ENCODE measurements around the gene FES.
"Not testable (repeated sequence)": the region's sequence is repeated elsewhere in the genome, so short reads cannot be mapped to it uniquely, and the experiment has no call there.

Gene FES

DNA sequence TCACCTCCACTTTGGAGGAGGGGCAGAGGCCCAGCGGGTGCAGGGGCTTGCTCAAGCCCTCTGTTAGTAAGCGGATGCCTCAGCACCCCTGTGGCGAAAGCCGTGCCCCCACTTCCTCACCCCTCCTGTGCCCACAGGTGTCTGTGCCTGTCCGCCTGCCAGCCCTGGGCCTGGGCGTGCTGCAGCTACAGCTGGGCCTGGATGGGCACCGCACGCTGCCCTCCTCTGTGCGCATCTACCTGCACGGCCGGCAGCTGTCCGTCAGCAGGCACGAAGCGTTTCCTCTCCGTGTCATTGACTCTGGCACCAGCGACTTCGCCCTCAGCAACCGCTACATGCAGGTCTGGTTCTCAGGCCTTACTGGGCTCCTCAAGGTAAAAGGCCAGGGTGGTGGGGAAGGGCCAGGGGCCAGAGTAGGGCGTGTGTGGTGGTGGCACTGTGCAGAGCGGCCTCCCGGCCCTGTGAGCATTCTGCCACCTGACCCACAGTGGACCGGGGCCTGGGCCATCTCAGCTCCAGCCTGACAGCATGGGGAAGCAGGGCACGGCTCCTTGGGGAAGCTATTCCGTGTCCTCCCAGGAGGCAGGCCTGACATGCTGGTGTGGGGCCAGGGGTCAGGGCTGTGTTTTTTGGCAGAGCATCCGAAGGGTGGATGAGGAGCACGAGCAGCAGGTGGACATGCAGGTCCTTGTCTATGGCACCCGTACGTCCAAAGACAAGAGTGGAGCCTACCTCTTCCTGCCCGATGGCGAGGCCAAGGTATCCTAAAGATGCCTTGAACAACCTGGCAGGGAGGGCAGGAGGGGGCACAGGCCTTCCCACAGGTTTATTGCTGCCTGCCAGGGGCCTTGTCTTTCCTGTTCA, 27.8 kb downstream of the FES start:
- no peak for DNase-seq

DNA sequence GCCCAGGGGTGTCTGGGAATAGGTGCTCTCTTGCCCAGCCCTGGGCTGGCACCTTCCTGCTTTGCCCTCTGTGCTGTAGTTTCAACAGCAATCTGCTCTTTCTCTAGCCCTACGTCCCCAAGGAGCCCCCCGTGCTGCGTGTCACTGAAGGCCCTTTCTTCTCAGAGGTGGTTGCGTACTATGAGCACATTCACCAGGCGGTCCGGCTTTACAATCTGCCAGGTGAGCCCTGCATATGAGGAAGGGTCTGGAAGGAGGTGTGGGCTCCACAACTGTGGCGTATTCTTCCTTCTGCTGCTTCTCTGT, 28.4 kb downstream of the FES start:
- no peak for DNase-seq

DNA sequence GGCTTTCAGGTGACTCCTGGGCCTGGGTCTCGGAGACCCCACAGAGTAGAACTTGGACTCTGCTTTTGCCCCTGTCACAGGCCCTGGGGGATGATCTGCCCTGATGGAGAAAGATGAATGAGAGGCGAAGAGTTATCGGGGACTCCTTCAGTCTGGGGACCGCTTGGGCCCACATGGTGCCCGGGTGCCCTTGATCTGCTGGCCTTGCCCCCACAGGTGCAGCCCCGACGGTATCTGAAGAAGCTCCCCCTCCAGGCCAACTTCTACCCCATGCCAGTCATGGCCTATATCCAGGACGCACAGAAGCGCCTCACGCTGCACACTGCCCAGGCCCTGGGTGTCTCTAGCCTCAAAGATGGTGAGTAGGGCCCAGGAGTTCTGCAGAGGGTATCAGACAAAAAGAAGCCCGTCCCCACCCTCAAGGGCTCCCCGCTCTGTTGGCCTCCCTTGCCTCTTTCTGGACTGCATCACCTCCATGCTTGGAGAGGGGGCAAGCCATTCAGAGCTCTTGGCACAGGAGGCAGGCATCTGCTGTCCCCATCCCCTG, 29.2 kb downstream of the FES start:
- DNase-seq = no peak

DNA sequence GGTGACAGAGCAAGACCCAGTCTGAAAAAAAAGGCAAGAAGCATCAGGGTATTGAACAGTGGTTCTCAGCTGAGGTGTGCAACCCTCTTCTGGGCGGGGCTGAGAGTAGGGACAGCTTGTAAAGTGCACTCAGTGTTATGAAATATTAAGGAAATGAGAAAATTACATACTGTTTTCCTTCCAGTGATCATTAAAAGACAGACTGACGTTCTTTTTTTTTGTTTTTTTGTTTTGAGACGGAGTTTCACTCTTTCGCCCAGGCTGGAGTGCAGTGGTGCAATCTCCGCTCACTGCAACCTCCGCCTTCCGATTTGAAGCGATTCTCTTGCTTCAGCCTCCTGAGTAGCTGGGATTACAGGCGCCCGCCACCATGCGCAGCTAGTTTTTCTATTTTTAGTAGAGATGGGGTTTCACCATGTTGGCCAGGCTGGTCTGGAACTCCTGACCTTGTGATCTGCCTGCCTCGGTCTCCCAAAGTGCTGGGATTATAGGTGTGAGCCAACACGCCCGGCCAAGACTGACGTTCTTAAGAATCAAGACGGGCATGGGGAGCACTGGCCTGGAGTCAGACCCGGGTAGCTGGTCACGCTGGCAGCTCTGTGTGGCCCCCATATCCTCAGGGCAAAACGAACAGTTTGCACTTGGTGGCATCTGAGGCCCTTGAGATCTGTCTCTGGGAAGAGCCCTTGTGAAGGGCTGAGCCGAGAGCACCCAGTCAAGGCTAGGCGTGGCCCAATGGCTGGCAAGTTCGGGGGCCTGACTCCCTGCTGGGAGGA, 30.2 kb downstream of the FES start:
- DNase-seq = no peak

DNA sequence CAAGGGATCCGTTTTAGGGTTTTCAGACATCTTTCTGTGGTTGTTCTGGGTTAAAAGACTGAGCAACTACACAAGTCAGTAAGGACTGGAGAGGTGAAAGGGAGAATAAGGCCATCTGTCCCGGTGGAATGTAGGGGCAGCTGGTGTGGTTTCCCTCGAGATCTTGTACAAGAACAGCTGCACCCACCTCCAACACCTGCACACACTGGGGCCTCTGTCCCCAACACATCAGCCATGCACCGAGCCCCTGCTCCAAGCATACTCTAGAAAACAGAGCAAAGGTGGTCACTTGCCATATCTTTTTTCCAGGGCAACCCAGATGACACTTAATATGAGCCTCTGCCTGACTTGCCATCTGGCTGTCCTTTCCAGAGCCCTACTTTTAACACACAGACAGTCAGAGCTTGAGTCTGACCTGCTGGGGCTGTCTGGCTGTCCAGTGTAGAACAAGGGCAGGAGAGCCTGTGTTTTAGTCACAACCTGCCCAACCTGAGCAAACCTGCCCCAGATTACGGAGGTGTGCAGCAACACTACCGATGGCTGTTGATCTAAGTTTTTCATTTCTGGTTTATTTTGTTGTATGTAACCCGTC, 31.0 kb downstream of the FES start:
- no peak for DNase-seq

DNA sequence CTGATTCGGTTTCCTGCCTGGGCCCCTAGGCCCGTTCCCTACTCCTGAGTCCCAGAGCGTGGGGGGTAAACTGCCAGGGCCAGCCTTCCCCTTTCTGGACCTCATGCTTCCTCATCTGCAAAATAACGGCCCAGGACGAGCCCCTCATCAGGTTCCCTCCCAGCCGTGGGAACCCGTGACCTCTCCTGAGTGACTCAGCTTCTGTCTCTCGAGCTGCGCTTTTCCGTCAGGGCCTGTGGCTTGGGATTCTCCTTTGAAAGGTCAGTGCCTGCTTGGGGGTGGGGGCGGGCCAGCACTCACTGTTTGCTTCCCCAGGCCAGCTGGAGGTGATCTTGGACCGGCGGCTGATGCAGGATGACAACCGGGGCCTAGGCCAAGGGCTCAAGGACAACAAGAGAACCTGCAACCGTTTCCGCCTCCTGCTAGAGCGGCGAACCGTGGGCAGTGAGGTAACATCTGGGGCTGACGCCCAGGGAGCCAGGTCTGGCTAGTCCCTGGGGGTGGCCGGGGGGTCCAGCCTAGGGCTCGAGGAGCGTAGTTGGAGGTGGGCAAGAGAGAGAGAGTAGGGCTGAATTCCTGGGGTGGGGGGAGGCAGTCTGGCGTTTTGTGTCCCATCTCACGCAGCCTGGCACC, 31.6 kb downstream of the FES start:
- no peak for DNase-seq

DNA sequence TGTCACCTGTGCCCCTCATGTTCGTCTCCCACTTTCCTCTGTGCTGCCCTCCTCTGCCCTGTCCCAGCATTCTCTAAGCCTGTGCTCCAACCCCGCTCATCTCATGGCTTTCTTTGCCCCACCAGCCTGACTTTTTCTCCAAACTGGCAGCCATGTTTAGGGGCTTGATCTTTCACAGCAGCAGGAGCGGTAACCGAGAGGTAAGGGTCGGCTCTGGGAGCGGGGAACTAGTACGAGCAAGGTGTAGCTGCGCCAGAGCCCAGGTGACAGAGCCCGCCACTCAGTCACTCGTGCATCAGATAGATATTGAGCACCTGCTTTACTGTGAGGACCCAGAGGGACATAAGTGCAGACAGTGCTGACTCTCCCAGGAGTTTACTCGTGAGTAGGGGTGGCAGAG, 32.2 kb downstream of the FES start:
- no peak for DNase-seq

DNA sequence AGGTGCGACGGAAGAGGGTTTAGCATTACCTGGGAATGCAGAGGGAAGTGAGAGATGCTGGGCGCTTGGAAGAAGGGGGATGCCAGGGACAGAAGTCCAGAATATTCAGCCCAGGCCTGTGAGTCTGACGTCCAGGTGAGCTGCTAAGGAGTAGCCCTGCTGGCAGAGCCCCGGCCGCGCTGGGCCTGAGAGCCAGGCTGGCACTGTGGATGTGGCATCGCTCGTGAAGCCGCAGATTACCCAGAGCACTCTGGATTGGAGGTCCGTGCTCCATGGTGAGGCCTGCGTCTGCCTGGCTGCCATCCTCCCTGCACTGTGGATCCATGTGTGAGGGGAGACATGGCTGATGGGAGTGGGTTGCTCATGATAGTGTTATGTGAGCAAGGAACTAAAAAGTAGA, 33.3 kb downstream of the FES start:
- no peak for DNase-seq

DNA sequence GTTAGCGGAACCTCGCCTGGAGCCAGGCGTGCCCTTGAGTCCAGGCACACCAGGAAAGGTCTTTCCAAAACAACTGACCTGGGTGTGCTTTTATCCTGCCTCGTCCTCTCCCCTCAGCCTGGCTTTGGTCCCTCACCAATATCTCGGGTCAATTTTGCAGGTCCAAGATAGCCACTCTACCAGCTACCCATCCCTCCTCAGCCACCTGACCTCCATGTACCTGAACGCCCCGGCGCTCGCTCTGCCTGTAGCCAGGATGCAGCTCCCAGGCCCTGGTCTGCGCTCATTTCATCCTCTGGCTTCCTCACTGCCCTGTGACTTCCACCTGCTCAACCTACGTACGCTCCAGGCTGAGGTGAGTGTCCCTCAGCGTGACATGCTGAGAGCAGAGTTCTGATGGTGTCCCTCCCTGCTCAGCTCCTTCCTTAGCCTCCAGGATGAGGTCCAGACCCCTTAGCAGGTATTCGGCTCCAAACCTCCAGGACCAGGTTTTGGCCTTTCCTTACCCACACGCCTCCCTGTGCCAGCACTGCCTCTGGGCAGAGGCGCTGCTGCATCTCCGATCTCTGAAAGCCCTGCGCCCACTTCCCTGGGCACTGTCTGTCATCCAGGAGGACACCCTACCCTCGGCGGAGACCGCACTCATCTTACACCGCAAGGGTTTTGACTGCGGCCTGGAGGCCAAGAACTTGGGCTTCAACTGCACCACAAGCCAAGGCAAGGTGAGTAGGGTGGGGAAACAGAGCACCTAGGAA, 33.9 kb downstream of the FES start:
- DNase-seq = no peak

DNA sequence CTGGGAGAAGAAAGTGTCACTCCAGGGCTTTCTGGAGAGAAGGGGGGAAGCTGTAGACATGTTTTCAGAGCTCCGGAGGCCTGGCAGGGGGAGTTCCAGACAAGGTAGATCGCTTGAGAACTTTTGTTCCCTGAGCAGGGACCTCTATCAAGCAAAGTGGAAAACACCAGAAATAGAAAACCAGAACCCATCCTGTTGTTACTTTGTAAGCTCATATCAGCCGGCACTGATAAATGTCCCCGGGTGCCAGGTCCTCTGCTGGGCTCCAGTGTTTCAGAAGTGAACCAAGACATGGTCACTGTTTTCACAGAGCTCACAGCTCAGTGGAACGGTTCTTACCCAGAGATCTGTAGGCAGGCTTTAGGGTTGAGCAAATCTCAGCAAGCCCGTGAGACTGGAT, 34.5 kb downstream of the FES start:
- DNase-seq = no peak

DNA sequence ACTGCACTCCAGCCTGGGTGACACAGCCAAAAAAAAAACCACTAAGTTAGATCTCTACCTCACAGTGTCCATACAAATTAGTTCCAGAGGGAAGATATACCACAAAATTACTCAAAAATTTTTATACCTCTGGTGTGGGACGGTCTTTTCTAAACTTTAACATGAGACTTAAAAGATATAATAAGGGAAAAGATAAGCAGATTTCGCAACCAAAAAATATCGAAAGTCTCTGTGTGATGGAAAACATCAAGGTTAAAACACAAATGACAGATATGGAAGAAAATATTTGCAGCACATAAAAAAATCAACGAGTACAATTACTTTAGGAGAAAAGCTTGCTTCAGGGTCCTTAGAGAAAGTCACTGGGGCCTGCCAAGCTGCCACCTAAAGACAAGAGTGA, 37.6 kb downstream of the FES start:
- DNase-seq = no peak

DNA sequence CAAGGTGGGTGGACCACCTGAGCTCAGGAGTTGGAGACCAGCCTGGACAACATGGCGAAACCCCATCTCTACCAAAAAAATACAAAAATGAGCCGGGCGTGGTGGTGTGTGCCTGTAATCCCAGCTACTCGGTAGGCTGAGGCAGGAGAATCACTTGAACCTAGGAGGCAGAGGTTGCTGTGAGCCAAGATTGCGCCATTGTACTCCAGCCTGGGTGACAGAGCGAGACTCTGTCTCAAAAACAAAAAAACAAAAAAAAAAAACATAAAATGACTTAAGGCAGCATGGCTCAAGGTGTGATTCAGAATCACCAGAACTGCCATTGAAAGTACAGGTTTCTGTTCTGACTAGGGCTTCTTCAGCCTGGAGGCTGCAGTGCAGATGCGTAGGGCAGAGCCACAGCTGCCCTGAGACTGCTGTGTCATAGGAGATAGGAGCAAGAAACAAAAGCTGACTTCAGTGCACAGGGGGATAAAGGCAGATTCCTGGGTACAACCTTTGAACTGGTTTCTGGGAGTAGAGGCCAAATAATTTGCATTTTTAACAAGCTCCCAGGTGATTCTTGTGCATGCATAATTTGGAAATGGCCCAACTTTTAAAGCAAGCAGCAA, 38.5 kb downstream of the FES start:
- DNase-seq = not testable (repeated sequence)

DNA sequence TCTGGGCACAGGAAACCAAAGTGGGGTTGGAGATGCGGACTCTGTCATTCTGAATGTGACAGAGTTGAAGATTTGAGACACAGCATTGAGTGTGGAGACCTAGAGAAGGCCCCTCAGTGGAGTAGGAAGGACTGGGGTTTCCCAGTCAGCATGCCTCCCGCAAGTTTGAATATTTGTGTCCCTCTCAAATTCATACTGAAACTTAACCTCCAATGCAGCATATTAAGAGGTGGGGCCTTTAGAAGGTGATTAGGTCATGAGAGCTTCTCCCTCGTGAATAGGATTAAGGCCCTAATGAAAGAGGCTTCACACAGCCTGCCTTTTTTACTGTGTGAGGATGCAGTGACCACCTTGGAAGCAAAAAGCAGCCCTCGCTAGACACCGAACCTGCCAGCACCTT, 40.1 kb downstream of the FES start:
- no peak for DNase-seq

DNA sequence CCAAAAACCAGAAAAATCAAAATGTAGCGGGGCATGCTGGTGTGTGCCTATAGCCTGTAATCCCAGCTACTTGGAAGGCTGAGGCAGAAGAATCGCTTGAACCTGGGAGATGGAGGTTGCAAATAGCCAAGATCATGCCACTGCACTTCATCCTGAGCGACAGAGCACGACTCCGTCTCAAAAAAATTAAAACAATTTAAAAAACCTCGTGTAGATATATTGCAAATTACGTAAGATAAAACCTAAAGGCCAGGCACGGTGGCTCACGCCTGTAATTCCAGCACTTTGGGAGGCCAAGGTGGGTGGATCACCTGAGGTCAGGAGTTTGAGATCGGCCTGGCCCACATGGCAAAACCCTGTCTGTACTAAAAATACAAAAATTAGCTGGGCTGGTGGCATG, 42.5 kb downstream of the FES start:
- DNase-seq = not testable (repeated sequence)

DNA sequence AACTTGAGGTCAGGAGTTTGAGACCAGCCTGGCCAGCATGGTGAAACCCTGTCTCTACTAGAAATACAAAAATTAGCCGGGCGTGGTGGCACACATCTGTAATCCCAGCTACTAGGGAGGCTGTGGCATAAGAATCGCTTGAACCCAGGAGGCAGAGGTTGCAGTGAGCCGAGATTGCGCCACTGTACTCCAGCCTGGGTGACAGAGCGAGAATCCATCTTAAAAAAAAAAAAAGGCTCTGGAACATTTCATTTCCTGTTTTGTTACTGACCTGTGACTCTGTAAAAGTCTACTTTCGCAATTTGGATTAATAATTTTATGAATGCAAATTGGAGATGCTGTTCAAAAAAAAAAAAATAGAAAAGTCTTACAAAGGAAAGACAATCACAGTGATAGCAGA, 43.8 kb downstream of the FES start:
- not testable (repeated sequence) for DNase-seq

DNA sequence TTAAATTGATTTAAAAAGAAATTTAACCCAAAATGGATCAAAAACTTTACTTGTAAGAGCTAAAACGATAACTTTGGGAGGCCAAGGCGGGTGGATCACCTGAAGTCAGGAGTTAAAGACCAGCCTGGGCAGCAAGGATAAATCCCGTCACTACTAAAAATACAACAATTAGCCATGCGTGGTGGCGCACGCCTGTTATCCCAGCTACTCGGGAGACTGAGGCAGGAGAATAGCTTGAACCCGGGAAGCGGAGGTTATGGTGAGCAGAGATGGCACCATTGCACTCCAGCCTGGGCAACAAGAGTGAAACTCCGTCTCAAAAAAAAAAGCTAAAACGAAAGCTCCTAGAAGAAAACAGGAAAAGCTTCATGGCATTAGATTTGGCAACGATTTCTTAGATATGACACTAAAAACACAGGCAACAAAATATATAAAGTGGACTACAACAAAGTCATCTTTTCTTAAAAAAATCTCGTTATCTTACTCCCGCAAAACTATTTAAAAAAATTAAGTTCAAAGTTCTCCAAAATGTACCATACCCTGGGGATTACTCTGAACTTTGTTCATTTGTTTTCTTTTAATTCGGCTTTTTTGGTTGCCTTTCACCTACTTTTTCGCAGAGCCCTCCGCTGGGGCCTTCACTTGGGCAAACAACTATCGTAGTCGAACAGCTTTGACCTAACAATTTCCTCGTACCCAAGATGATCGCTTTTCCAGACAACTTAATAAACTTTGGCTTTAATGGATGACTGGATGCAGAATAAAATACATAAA, 45.1 kb downstream of the FES start:
- DNase-seq = no peak

DNA sequence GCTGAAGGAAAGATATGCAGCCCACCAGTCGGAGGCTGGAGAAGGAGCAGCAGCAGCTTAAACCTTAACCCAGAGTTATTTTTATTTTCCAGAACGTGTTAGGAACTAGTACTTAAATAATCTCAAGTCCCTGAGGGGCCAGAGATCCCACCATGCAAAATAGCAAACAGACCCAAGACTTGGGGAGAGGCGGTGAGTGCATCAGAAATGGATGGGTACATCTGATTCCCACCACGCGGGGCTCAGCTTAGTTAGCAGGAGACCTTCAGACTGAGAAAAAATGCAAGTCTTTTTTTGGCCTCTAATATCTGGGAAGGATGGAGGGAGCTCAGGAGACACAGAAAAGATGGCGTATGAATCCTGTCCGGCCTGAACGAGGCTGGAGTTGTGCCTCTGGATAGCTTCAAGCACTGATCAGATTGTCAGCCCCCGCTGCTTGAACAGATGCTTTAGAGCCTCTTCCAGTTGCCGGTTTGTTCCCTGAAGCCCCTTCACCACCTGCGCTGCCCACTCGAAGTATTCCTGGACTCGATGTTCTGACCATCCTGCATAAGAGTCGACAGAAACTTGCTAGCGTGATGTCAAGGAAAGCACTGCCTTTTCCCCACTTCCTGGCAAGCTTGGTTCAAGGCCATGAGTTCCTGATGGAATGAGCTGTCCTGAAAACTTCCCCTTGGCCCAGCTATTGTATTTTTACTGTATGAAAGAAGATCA, 46.7 kb downstream of the FES start:
- no peak for DNase-seq

DNA sequence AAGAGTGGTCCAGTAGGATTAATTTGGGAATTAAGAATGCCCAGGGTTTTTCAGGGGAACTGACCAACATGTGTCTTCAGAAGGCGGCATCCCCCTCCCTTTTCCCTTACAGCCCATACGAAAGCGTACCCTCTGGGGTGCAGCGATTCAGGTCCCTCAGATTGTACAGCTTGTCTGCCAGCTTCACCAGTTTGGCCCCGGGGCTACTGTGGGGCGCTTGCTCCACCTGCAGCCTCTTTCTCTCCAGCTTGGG, 47.2 kb downstream of the FES start:
- no peak for DNase-seq

DNA sequence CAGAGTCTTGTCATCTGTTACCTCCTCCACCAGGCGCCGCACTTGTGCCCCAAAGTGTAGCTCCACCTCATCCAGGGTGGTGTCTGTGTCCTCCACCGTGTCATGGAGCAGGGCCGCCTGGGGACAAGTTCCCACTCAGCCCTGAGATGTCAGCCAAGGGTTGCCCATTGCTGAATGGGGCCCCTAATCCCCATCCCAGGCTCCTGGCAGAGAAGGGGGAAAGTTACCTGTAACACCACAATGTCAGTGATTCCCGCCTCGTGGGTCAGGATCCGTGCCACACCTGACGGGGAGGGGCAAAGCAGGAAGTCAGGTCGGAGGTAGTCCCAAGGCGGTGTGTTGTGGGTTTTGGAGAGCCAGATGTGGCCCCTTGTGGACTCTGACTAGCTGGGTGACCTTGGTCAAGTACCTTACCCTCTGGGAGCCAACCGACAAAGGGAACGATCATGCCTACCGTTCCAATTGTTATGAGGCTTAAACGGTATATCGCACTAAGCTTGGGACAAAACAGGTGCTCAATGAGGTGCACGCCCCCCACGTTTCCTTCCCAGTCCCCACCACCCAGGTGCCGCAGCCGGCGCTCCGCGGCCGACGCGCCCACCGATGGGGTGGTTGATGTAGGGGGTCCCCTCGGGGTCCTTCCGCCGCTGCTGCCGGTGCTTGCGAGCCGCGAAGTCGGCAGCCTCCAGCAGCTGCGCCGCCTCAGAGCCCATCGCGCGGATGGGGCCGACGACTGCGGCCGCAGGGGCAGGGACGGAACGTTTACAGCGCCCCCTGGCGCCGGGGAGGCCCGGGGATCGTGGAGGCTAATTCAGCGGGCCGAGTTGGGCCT, 47.7 kb downstream of the FES start, which contains the start of gene HDDC3:
TSS of gene HDDC3 (minus strand) at position 722 of the 832 bp plus-strand sequence. CDS start at position 713, 9 bp downstream.
- DNase-seq = peak; percentile 79 to 88

DNA sequence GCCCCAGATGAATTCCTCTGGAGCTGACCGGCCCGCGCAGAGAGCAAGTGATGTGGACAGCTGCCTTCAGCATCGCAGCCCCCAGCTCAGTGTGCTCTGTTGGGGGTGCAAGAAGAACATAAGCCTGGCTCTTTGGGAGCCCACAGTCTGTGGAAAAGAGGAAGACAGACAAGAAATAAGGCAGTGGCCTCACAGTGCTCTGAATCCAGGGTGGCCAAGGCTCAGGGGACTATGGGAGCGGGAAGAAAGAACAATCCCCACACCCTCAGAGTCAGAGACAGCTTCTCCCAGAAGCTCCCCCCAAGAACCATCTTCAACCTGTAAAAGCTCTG, 48.3 kb downstream of the FES start:
- no peak for DNase-seq

Measured in NCI-H187 (cell line).